OCI-LY1 (cell line): ENCODE measurements around the gene AKAP13.

ENCODE experiments used
- EZH2 ChIP-seq: fragments of 200-600 bp; sonication (generic), shearing (Covaris generic); IDR thresholded peaks from 2 replicates; pipeline ENCODE4 v1.8.0; 2017; ENCODE audit warnings: borderline replicate concordance, mixed run types, mild to moderate bottlenecking, antibody characterized with exemption, low read length, moderate library complexity, mixed read lengths
- TF ChIP-seq, protein P1 (sequence below): fragments of 200-600 bp; sonication (generic), shearing (Covaris generic); IDR thresholded peaks from 2 replicates; pipeline ENCODE4 v1.5.1; 2017; ENCODE audit warnings: mild to moderate bottlenecking, antibody characterized with exemption, low read length, moderate library complexity, mixed read lengths

DNA sequence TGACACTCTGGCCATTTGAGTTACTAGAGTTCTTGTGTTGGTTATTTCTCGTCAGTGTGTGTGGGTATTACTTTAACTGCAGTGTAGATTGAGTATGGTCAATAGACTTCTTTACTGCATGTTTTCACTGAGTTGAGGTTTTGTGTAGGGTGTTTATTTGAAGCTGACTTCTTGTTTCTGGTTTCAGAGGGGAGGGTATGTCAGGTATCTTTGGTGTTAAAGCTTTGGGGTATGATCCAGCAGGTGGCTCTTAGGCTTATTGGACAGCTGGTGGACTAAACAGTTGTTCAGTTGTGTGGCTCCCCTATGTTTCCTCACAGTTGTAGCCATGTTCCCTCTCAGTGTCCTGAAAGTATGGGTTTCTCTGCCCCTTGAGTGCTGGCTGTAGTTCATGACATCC lies 72.0 kb downstream of the AKAP13 start:
- TF ChIP-seq, protein P1, sequence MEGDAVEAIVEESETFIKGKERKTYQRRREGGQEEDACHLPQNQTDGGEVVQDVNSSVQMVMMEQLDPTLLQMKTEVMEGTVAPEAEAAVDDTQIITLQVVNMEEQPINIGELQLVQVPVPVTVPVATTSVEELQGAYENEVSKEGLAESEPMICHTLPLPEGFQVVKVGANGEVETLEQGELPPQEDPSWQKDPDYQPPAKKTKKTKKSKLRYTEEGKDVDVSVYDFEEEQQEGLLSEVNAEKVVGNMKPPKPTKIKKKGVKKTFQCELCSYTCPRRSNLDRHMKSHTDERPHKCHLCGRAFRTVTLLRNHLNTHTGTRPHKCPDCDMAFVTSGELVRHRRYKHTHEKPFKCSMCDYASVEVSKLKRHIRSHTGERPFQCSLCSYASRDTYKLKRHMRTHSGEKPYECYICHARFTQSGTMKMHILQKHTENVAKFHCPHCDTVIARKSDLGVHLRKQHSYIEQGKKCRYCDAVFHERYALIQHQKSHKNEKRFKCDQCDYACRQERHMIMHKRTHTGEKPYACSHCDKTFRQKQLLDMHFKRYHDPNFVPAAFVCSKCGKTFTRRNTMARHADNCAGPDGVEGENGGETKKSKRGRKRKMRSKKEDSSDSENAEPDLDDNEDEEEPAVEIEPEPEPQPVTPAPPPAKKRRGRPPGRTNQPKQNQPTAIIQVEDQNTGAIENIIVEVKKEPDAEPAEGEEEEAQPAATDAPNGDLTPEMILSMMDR, result no peak
- TF ChIP-seq EZH2, result no peak
